Activated T-helper 1 cell treated with anti-CD3 and anti-CD28 coated beads, Interleukin-12 subunit alpha, Interleukin-12 subunit beta, Interleukin-2, Interleukin-4 antibody, amounts not matched to agents 30 ng/mL and 10 ng/mL and 1 ng/mL, durations not matched to agents 14 hours and 24 hours and 36 hours (primary cell): ENCODE measurements around the gene SPATA16. TPM values are rescaled to one million over a fixed set of nuclear protein-coding genes. Genes with fewer than 3 reads are reported as not detected.
"Not testable (repeated sequence)": the region's sequence is repeated elsewhere in the genome, so short reads cannot be mapped to it uniquely, and the experiment has no call there.

Source experiments
- DNase-seq: peaks from one replicate; pipeline ENCODE4 v3.0.0; 2021; ENCODE audit warnings: low spot score
- H3K27ac Mint-ChIP-seq: one replicate; pipeline ENCODE4 v1.8.0; 2021; ENCODE audit warnings: mild to moderate bottlenecking, mixed read lengths
- H3K27me3 Mint-ChIP-seq: one replicate; pipeline ENCODE4 v1.8.0; 2022; ENCODE audit warnings: mild to moderate bottlenecking, moderate library complexity, mixed read lengths; ENCODE audit not compliant: insufficient read depth
- H3K36me3 Mint-ChIP-seq: one replicate; pipeline ENCODE4 v1.8.0; 2021; ENCODE audit warnings: low read depth, mixed read lengths
- H3K4me1 Mint-ChIP-seq: one replicate; pipeline ENCODE4 v1.8.0; 2021; ENCODE audit warnings: low read depth, mixed read lengths
- H3K4me3 Mint-ChIP-seq: one replicate; pipeline ENCODE4 v1.8.0; 2021; ENCODE audit warnings: mild to moderate bottlenecking, moderate library complexity, mixed read lengths
- H3K9me3 Mint-ChIP-seq: one replicate; pipeline ENCODE4 v1.8.0; 2021; ENCODE audit warnings: mixed read lengths
- intact Hi-C: fragments of 100-400 bp; cut with micrococcal nuclease; formaldehyde crosslinking; loops from one replicate; pipeline ENCODE4 v1.15.1; 2024
- total RNA-seq: library from RNA; stranded (reverse); gene quantifications from 2 replicates; pipeline ENCODE4 v1.2.3, GENCODE V29; 2022

SPATA16 gene, protein sequence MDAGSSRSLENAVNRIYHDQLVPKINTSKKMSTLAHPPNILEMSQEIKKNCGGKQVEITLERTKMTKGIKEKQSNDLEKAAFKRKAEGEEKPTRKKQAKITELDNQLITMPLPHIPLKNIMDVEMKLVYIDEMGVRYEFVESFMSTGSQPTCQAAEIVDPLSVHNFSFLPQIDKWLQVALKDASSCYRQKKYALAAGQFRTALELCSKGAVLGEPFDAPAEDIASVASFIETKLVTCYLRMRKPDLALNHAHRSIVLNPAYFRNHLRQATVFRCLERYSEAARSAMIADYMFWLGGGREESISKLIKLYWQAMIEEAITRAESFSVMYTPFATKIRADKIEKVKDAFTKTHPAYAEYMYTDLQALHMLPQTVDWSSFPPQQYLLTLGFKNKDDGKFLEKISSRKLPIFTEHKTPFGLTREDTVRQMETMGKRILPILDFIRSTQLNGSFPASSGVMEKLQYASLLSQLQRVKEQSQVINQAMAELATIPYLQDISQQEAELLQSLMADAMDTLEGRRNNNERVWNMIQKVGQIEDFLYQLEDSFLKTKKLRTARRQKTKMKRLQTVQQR
- not detected in 2 replicates for total RNA-seq

DNA sequence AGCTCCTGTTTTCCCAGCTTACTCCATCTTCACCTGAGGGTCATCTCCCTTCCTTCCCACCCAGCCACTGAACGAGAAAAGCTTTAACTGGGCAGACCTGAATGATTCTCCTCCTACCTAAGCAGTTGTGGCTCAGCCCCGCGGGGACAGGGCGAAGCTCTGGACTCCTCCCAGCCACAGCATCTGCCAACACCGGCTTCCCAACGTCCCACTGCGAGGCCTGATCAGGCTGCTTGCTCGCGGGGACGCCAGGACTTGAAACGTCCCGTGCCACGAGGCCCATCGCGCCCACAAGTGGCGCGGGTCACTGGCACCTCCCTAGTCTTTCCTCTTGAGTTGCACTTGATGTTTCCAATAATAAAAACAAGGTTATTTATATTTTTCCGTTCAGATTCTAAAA, at the start of gene SPATA16:
Gene SPATA16, minus strand, starts transcription at position 250 of the 400 bp plus-strand sequence. CDS start 23,504 bp downstream, outside the sequence.
- no peaks in the 10 kb centered on the region for H3K9me3 Mint-ChIP-seq
- H3K27ac Mint-ChIP-seq: no peak within 1 kb of the TSS

DNA sequence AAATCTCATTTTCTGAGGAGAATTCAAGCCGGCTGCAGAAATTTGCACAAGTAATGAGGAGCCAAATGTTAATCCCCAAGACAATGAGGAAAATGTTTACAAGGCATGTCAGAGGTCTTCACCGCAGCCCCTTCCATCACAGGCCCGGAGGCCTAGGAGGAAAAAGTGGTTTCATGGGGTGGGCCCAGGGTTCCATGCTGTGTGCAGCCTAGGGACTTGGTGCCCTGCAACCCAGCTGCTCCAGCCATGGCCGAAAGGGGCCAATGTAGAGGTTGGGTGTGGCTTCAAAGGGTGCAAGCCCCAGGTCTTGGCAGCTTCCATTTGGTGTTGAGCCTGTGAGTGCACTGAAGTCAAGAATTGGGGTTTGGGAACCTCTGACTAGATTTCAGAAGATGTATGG, 42.0 kb upstream of the SPATA16 start:
- intact Hi-C loops, H3K4me3 Mint-ChIP-seq, H3K27ac Mint-ChIP-seq, H3K27me3 Mint-ChIP-seq, H3K9me3 Mint-ChIP-seq, H3K36me3 Mint-ChIP-seq, DNase-seq, H3K4me1 Mint-ChIP-seq: not testable (repeated sequence)

More for the DNA sequence above, at the start of gene SPATA16:
- DNase-seq: no peak
- H3K4me3 Mint-ChIP-seq: no peak within 1 kb of the TSS
- no peaks in the 10 kb centered on the region for H3K4me1 Mint-ChIP-seq
- no peaks in the 10 kb centered on the region for H3K36me3 Mint-ChIP-seq
- intact Hi-C loops: no loop called here
- H3K27me3 Mint-ChIP-seq: no peaks in the 10 kb centered on the region

DNA sequence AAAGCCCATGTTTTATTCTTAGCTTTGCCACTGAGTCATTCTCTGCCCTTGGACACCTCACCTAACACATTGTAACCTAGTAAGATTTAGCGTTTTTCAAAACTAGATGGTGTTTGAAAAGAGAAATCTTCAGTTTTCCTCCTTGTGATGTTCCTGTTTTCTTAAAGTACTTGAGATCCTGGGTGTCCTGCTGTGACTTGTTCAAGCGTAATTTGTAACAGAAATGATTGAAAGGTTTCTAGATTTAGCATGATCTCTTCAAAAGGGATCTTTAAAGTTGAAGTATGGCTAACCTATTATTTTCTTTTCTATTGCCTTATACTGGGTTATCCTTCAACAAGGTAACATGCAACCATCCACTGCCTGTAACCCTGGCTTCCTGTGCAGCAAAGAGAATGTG, 32.6 kb upstream of the SPATA16 start:
- H3K4me3 Mint-ChIP-seq: no peak overlapping the region
- H3K36me3 Mint-ChIP-seq: no peaks in the 10 kb centered on the region
- H3K9me3 Mint-ChIP-seq: no peaks in the 10 kb centered on the region
- DNase-seq: no peak
- H3K27me3 Mint-ChIP-seq: no peaks in the 10 kb centered on the region
- H3K27ac Mint-ChIP-seq: no peak overlapping the region
- intact Hi-C loops: no loop called here
- H3K4me1 Mint-ChIP-seq: no peaks in the 10 kb centered on the region

DNA sequence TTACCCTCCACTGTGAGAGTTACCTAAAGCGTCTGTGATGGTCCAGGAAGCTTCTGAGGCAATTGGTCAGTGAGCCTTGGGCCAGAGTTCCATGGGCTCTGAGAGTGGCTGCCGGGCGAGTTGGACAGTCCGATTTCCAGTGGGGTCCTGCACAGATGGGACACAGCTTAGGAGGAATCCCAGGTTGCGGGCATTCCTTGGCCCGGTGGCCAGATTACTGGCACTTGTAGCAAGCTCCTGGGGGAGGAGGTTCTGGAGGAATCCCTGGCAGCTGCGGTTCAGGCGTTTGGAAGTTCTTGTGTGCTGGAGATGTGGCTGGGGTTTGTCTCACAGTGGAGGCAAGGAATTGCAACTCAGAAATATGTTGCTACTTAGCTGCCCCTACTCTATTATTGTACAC, 18.1 kb upstream of the SPATA16 start:
- H3K27ac Mint-ChIP-seq, H3K9me3 Mint-ChIP-seq, intact Hi-C loops, H3K27me3 Mint-ChIP-seq, H3K4me1 Mint-ChIP-seq, H3K4me3 Mint-ChIP-seq, DNase-seq, H3K36me3 Mint-ChIP-seq: not testable (repeated sequence)

DNA sequence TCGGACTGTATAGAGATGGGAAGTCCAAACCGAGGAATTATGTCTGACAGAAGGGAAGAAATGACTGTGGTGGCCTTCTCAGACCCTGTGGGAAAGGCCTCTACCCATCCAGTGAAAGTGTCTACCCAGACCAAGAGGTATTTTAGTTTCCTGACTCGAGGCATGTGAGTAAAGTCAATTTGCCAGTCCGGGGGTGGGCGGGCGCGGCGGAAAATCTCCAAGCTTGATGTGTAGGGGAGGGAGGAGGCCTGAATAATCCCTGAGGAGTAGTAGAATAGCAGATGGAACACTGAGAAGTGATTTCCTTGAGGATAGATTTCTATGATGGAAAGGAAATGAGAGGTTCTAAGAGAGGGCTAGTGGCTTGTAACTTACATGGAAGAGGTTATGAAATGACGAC, 15.5 kb upstream of the SPATA16 start:
- H3K4me3 Mint-ChIP-seq, intact Hi-C loops, H3K36me3 Mint-ChIP-seq, H3K27me3 Mint-ChIP-seq, H3K4me1 Mint-ChIP-seq, H3K9me3 Mint-ChIP-seq, H3K27ac Mint-ChIP-seq, DNase-seq: not testable (repeated sequence)

DNA sequence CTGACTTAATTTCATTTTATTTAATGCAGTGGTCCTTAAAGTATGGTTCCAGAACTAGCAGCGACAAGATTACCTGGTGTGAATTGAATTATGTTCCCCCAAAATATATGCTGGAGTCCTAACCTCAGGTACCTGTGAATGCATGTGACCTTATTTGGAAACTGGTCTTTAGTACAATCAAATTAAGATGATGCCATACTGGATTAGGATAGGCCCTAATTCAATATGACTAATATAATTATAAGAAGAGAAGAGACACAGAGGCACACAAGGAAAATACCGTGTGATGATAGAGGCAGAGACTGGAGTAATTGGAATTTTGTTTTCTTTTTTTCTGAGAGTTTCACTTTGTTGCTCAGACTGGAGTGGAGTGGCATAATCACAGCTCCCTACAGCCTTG, 12.6 kb upstream of the SPATA16 start:
- H3K9me3 Mint-ChIP-seq: no peaks in the 10 kb centered on the region
- DNase-seq: no peak
- no peaks in the 10 kb centered on the region for H3K4me1 Mint-ChIP-seq
- intact Hi-C loops: no loop called here
- H3K27me3 Mint-ChIP-seq: no peaks in the 10 kb centered on the region
- H3K4me3 Mint-ChIP-seq: no peak overlapping the region
- H3K36me3 Mint-ChIP-seq: no peaks in the 10 kb centered on the region
- H3K27ac Mint-ChIP-seq: no peak overlapping the region

DNA sequence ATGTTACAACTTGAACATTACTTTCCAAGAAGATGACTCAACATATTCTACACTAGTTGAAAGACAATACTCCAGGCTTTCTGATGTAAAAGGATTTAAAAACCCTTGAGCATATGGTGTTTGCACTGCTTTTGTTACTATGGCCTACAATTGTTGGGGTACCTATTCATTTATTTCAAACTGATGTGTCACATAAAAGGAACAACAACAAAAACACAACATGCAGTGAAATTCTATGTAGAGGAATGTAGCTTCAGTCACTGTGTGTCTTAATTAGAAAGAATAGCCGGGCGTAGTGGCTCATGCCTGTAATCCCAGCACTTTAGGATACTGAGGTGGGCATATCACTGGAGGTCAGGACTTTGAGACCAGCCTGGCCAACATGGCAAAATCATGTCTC, 1.6 kb downstream of the SPATA16 start:
- Mint-ChIP-seq H3K4me3 (no peak overlapping the region), H3K4me1 (no peaks in the 10 kb centered on the region), H3K36me3 (no peaks in the 10 kb centered on the region), H3K9me3 (no peaks in the 10 kb centered on the region), H3K27me3 (no peaks in the 10 kb centered on the region), H3K27ac (no peak overlapping the region)
- no peak for DNase-seq
- intact Hi-C loops: no loop called here

DNA sequence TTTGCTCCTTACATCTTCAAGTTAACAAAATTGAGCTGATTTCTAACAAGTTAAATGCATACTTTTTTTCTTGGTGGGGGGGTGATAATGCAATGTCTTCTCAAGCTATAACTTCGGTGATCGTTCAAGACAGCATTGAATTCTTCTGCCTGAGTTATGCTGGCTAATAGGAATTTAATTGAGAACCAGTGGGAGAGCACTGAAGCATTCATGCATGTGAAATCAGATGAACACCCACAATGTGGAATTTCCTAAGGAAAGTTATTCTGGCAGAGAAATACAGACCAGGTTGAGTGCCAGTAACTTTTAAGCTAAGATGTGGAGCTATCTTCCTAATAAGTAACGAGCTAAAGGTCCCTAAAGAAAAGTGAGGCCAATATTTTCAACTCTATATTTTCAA, 3.0 kb downstream of the SPATA16 start:
- no peaks in the 10 kb centered on the region for H3K4me1 Mint-ChIP-seq
- no peaks in the 10 kb centered on the region for H3K9me3 Mint-ChIP-seq
- no peak overlapping the region for H3K27ac Mint-ChIP-seq
- no peaks in the 10 kb centered on the region for H3K27me3 Mint-ChIP-seq
- no peak overlapping the region for H3K4me3 Mint-ChIP-seq
- intact Hi-C loops: no loop called here
- H3K36me3 Mint-ChIP-seq: no peaks in the 10 kb centered on the region
- DNase-seq: no peak

DNA sequence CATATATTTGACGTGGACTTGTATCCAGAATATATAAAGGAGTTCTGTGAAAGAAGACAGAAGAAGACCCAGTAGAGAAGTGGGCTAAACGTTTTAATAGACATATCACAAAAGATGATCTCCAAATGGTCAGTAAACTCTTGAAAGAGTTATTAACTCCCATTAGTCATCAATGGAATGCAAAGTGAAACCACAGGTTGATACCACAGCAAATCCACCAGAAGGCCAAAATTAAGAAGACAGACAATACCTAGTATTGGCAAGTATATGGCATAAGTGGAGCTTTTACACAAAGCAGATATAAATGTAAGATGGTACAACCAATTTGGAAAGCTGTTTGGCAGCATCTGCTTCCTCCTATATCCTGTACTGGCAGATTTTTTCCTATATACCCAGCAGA, 6.0 kb downstream of the SPATA16 start:
- no peak overlapping the region for H3K27ac Mint-ChIP-seq
- H3K27me3 Mint-ChIP-seq: no peaks in the 10 kb centered on the region
- DNase-seq: no peak
- no peaks in the 10 kb centered on the region for H3K36me3 Mint-ChIP-seq
- no peaks in the 10 kb centered on the region for H3K4me1 Mint-ChIP-seq
- H3K4me3 Mint-ChIP-seq: no peak overlapping the region
- intact Hi-C loops: no loop called here
- H3K9me3 Mint-ChIP-seq: no peaks in the 10 kb centered on the region

DNA sequence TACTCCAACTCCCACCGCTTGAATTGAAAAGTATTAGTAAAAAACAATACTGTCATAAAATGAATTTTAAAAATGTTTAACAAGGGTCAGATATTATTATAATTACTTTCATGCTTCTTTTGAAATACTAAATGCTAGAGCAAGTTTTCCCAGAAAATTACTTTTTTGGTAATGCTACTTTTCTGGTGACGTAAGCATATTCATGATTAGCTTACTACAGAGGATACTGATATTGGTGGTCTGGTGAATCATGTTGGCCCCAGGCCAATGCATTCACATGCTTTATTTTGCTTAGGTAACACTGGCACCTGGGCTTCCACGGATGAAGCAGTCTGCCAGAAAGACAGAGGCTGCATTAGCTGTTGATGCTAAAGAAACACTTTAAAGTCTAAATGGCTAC, 12.4 kb downstream of the SPATA16 start:
- no peaks in the 10 kb centered on the region for H3K9me3 Mint-ChIP-seq
- no peaks in the 10 kb centered on the region for H3K4me1 Mint-ChIP-seq
- no peaks in the 10 kb centered on the region for H3K36me3 Mint-ChIP-seq
- no peak overlapping the region for H3K27ac Mint-ChIP-seq
- H3K27me3 Mint-ChIP-seq: no peaks in the 10 kb centered on the region
- intact Hi-C loops: no loop called here
- no peak overlapping the region for H3K4me3 Mint-ChIP-seq
- DNase-seq: no peak

DNA sequence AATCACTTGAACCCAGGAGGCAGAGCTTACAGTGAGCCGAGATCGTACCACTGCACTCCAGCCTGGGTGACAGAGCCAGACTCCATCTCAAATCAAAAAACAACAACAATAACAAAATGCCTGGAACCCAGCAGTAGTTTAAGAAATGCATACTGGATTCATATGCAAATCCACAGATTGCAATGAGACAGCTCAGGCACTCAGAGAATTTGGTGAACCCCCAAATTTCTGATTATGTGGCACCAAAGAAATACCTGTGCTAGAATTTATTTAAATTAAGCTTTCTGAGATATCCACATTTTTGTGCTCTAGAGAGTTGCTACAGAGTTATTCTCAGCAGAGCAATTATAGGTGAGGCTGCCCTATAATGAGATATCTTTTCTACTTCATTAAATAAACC, 29.7 kb downstream of the SPATA16 start:
- Mint-ChIP-seq H3K36me3 (no peaks in the 10 kb centered on the region), H3K27me3 (no peaks in the 10 kb centered on the region), H3K9me3 (no peaks in the 10 kb centered on the region), H3K4me1 (no peaks in the 10 kb centered on the region), H3K27ac (no peak overlapping the region), H3K4me3 (no peak overlapping the region)
- DNase-seq: no peak
- intact Hi-C loops: no loop called here

DNA sequence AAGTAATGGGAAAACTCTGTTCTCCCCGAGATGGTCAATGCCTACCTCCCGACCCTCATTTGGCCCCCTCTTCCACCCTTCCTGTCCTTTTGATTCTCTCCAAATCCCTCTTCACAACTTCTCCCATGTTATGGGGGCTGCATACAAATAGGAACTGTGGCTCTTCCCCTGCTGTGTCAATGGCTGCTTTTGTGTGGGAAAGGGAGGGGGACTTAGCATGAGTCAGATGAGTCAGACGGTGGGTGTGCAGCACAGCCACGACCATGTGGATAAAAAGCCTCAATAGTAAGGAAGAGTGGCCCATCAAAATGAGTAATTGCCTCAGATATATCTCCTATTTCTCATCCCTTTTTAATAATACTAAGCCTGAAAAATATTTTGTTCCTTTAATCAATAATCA, 31.9 kb downstream of the SPATA16 start:
- H3K27me3 Mint-ChIP-seq: no peaks in the 10 kb centered on the region
- H3K4me3 Mint-ChIP-seq: no peak overlapping the region
- H3K36me3 Mint-ChIP-seq: no peaks in the 10 kb centered on the region
- no peak overlapping the region for H3K27ac Mint-ChIP-seq
- DNase-seq: no peak
- no peaks in the 10 kb centered on the region for H3K4me1 Mint-ChIP-seq
- intact Hi-C loops: no loop called here
- H3K9me3 Mint-ChIP-seq: no peaks in the 10 kb centered on the region

DNA sequence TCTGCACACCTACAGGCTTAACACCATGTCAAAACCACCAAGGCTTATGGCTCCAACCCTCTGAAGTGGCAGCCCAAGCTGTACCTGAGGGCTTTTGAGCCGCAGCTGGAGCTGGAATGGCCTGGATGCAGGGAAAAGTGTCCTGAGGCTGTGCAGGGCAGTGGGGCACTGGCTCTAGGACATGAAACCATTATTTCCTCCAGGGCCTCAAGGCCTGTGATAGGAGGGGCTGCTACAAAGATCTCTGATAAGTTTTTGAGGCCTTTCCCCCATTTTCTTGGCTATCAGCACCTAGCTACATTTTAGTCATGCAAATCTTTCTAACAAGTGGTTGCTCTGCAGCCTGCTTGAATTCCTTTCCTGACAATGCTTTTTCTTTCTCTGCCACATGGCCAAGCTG, 37.6 kb downstream of the SPATA16 start:
- no peaks in the 10 kb centered on the region for H3K27me3 Mint-ChIP-seq
- H3K4me3 Mint-ChIP-seq: no peak overlapping the region
- intact Hi-C loops: no loop called here

DNA sequence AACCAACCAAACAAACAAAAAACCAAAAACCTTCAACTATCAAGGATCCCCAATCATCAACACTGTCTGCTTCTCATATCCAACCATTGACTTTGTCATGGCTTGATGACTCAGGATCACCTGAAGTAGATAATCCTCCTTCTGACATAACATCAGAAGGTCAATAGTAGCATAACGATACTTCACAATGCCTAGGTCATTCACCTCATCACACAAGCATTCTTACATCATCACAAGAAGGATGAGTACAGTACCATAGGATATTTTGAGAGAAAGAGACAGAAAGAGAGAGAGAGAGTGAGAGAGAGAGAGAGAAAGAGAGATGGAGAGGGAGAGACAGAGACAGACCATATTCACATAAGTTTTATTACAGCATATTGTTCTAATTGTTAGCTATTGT, 42.1 kb downstream of the SPATA16 start:
- no peaks in the 10 kb centered on the region for H3K4me1 Mint-ChIP-seq
- no peak for DNase-seq
- intact Hi-C loops: no loop called here
- H3K27me3 Mint-ChIP-seq: no peaks in the 10 kb centered on the region
- H3K9me3 Mint-ChIP-seq: no peaks in the 10 kb centered on the region
- no peaks in the 10 kb centered on the region for H3K36me3 Mint-ChIP-seq
- no peak overlapping the region for H3K4me3 Mint-ChIP-seq
- H3K27ac Mint-ChIP-seq: no peak overlapping the region

More for the DNA sequence above, 37.6 kb downstream of the SPATA16 start:
- H3K27ac Mint-ChIP-seq: no peak overlapping the region
- no peaks in the 10 kb centered on the region for H3K36me3 Mint-ChIP-seq
- H3K4me1 Mint-ChIP-seq: no peaks in the 10 kb centered on the region
- no peaks in the 10 kb centered on the region for H3K9me3 Mint-ChIP-seq
- no peak for DNase-seq
